ENCODE data around the gene FILIP1L. TPM values are rescaled to one million over a fixed set of nuclear protein-coding genes. Genes with fewer than 3 reads are reported as not detected.

Gene FILIP1L
- total and polyA plus RNA-seq, 2 of the 8 experiments (the other 6 are each of a cell fraction or from before 2014, with no cell fraction given), result 0.06 to 0.09 TPM

GRCh38 chr3:100007313-100007712 lies 107.0 kb downstream of the FILIP1L start:
- ChIA-PET CTCF (ENCODE audit: partially characterized antibody) (interaction anchor here (0.7 to 3.0 kb wide), 8 partner anchors 10 to 247 kb away, joined by 3 to 17 read pairs (median 4); no protein-coding TSS in a partner anchor), POLR2A (ENCODE audit: partially characterized antibody) (no interaction called here)
- Histone ChIP-seq H3K56ac (replicated peaks; ENCODE audit: insufficient read length, low read depth, low read length) (no peak overlapping the region), H2AFZ (ENCODE audit: low read length) (no peak overlapping the region), H3K9me3 (ENCODE audit: insufficient read depth in 2 of 2, low read depth in 1 of 2, low read length in 1 of 2) (no peaks in the 10 kb centered on the region), H3K4me3 (ENCODE audit: extremely low read depth in 1 of 4, insufficient read depth in 2 of 4, low read depth in 3 of 4, low read length in 4 of 4) (no peak overlapping the region), H3K27me3 (replicated peaks in 1 of 4; ENCODE audit: control insufficient read depth in 3 of 4, extremely low read depth in 1 of 4, insufficient read depth in 3 of 4, low read length in 3 of 4) (no peaks in the 10 kb centered on the region), H4K5ac (ENCODE audit: insufficient read length, low read depth, low read length) (no peak overlapping the region), H3K18ac (ENCODE audit: extremely low read depth, low read length) (no peak overlapping the region), H4K8ac (ENCODE audit: extremely low read depth, insufficient read depth, low read length) (no peak overlapping the region), H3K4me1 (replicated peaks in 1 of 4; ENCODE audit: control insufficient read depth in 3 of 4, insufficient read depth in 4 of 4, low read length in 3 of 4) (peaks cover 3 to 8% (median 5%) of the 10 kb centered on the region in 4 experiments; a peak in 5 of 7 replicates), H3K4ac (replicated peaks; ENCODE audit: insufficient read length, low read depth, low read length) (no peak overlapping the region), H2BK15ac (ENCODE audit: low read length) (no peak overlapping the region), H2BK120ac (replicated peaks; ENCODE audit: low read depth, low read length) (no peak overlapping the region), H3K27ac (ENCODE audit: low read depth, low read length) (no peak overlapping the region), H2BK20ac (ENCODE audit: low read length) (no peak overlapping the region), H3K14ac (ENCODE audit: insufficient read length) (no peak overlapping the region), H2BK12ac (ENCODE audit: low read depth, low read length) (no peak overlapping the region), H3K23ac (ENCODE audit: insufficient read length) (no peak overlapping the region), H3K36me3 (ENCODE audit: control insufficient read depth in 2 of 4, insufficient read depth in 4 of 4, low read length in 3 of 4) (no peaks in the 10 kb centered on the region), H3K79me1 (ENCODE audit: low read depth, low read length) (no peaks in the 10 kb centered on the region), H3K9ac (replicated peaks in 1 of 4; ENCODE audit: extremely low read depth in 1 of 4, low read depth in 3 of 4, low read length in 3 of 4) (no peak overlapping the region), H2BK5ac (ENCODE audit: low read depth, low read length) (no peak overlapping the region), H2AK5ac (ENCODE audit: low read depth, low read length) (no peak overlapping the region), H4K20me1 (replicated peaks in 1 of 2; ENCODE audit: control insufficient read depth in 1 of 2, insufficient read depth in 2 of 2, low read length in 2 of 2) (no peaks in the 10 kb centered on the region), H3K4me2 (ENCODE audit: insufficient read depth in 1 of 2, low read depth in 2 of 2, low read length in 2 of 2) (no peak overlapping the region), H3K79me2 (ENCODE audit: control insufficient read depth in 1 of 2, insufficient read depth in 2 of 2, low read length in 2 of 2) (no peaks in the 10 kb centered on the region), H4K91ac (replicated peaks; ENCODE audit: insufficient read length, low read length) (no peak overlapping the region), H3K23me2 (ENCODE audit: low read depth, low read length) (no peaks in the 10 kb centered on the region)
- WGBS, 2 experiments (ENCODE audit: extremely low coverage in 1 of 2, insufficient coverage in 1 of 2, insufficient read length in 1 of 2, insufficient replicate concordance in 2 of 2, low coverage in 1 of 2, low lambda C conversion rate in 2 of 2, missing lambda C conversion rate in 1 of 2), result 84% methylated on average over 3 of the region's 3 CpGs; no CpG with 5 or more reads in 1 of the 2 experiments
- TF ChIP-seq CTBP2 (IDR thresholded peaks at IDR 0.05; ENCODE audit: borderline replicate concordance, insufficient read depth, insufficient read length, low read length) (no peak), ASH2L (IDR thresholded peaks at IDR 0.05; ENCODE audit: low read length) (no peak), CHD1 (IDR thresholded peaks at IDR 0.05; ENCODE audit: low read depth, low read length) (no peak), KDM1A (IDR thresholded peaks at IDR 0.05; ENCODE audit: borderline replicate concordance, low read length) (no peak), EZH2 (IDR thresholded peaks at IDR 0.05; ENCODE audit: low read depth, low read length, severe bottlenecking) (no peak), GABPA (IDR thresholded peaks at IDR 0.05; ENCODE audit: borderline replicate concordance, insufficient read depth, low read length) (no peak), ZNF274 (IDR thresholded peaks at IDR 0.05; ENCODE audit: borderline replicate concordance, extremely low read depth, low read length) (no peak), JUND (IDR thresholded peaks at IDR 0.05; ENCODE audit: low read length) (no peak), E2F6 (IDR thresholded peaks at IDR 0.05) (no peak)
- DNase-seq (ENCODE audit: low read depth in 1 of 2, low spot score in 2 of 2) (no peak), FAIRE-seq (no peak)

Data from H1 (cell line).